A549 (cell line): Measurements from ENCODE around the gene SLCO3A1. TPM values are rescaled to one million over a fixed set of nuclear protein-coding genes. Genes with fewer than 3 reads are reported as not detected.

Experiments
- ATAC-seq, 2 experiments: fragments of 200-7000 bp in 1 of 2; fragments of >200 bp in 1 of 2; cut with Nextera tagmentation in 1 of 2; cut with Tn5 transposase in 1 of 2; 3 replicates each; pipeline versions ENCODE4 v1.8.0 to v1.9.1; 2018 to 2020; ENCODE audit warnings: mild to moderate bottlenecking in 1 of 2, moderate library complexity in 1 of 2
- CTCF ChIA-PET: fragments of 300-600 bp; sonication (Branson Sonifier 250); formaldehyde crosslinking; extraction: SDS; loops from one replicate; lab custom pipeline; 2021; ENCODE audit warnings: antibody characterized with exemption, inconsistent platforms; lab: Yijun Ruan, JAX
- POLR2A ChIA-PET: fragments of 350-600 bp; formaldehyde crosslinking; extraction: SDS; loops from one replicate; lab custom pipeline; 2021; ENCODE audit warnings: antibody characterized with exemption, inconsistent platforms; lab: Yijun Ruan, JAX
- DNase-seq, 2 experiments: peaks; one replicate each; pipeline versions ENCODE4 v3.0.0 to v3.0.0-alpha.2; 2011 to 2016; ENCODE audit warnings: low read depth in 1 of 2, low spot score in 1 of 2
- FAIRE-seq: peaks from 2 replicates; lab custom pipeline; 2011; peaks lifted over from hg19 to GRCh38; lab: Jason Lieb, UNC
- H3K27ac ChIP-seq, 2 experiments: fragments of >200 bp; sonication (Bioruptor Twin); formaldehyde crosslinking; 3 replicates each; pipeline ENCODE4 v1.5.1; 2016 to 2017
- H3K4me1 ChIP-seq: fragments of >200 bp; sonication (Bioruptor Twin); formaldehyde crosslinking; 3 replicates; pipeline ENCODE4 v1.6.1; 2016
- H3K4me2 ChIP-seq: fragments of >200 bp; sonication (Bioruptor Twin); formaldehyde crosslinking; 3 replicates; pipeline ENCODE4 v1.6.1; 2016
- H3K4me3 ChIP-seq: fragments of >200 bp; sonication (Bioruptor Twin); formaldehyde crosslinking; 3 replicates; pipeline ENCODE4 v1.5.1; 2016
- H3K9me3 ChIP-seq: fragments of >200 bp; sonication (Bioruptor Twin); formaldehyde crosslinking; 3 replicates; pipeline ENCODE4 v1.6.1; 2016
- FOSL2 ChIP-seq, 2 experiments: fragments of 450-650 bp in 1 of 2; fragments of >200 bp in 1 of 2; sonication (Bioruptor Twin) in 1 of 2; formaldehyde crosslinking; IDR thresholded peaks; 2 replicates each; pipeline versions ENCODE4 v1.5.0 to v1.6.1; 2016 to 2020; ENCODE audit warnings: mild to moderate bottlenecking in 1 of 2, moderate library complexity in 1 of 2
- HEYL ChIP-seq: fragments of 250-450 bp; sonication (Bioruptor Pico); IDR thresholded peaks from 2 replicates; pipeline ENCODE4 v1.8.0; 2021; ENCODE audit warnings: mild to moderate bottlenecking, moderate library complexity
- HOXA7 ChIP-seq: fragments of 250-450 bp; sonication (Bioruptor Pico); IDR thresholded peaks from 2 replicates; pipeline ENCODE4 v1.5.0; 2020; ENCODE audit warnings: mild to moderate bottlenecking, moderate library complexity
- HOXB13 ChIP-seq: fragments of 250-450 bp; sonication (Bioruptor Pico); IDR thresholded peaks from 2 replicates; pipeline ENCODE4 v1.5.0; 2020; ENCODE audit warnings: low read depth, mild to moderate bottlenecking, moderate library complexity
- HOXB5 ChIP-seq: fragments of 250-450 bp; sonication (Bioruptor Pico); IDR thresholded peaks from 2 replicates; pipeline ENCODE4 v1.5.0; 2020; ENCODE audit warnings: mild to moderate bottlenecking, moderate library complexity
- JUN ChIP-seq, 2 experiments: fragments of >200 bp; sonication (Bioruptor Twin); formaldehyde crosslinking; IDR thresholded peaks; 2 replicates in 1 of 2; 3 replicates in 1 of 2; pipeline ENCODE4 v1.6.1; 2016 to 2017
- KDM1A ChIP-seq: fragments of 200-600 bp; sonication (generic); IDR thresholded peaks from 2 replicates; pipeline ENCODE4 v1.6.1; 2016; ENCODE audit warnings: low read depth, mild to moderate bottlenecking
- NFE2L2 ChIP-seq: fragments of 150-350 bp; conservative IDR thresholded peaks from 2 replicates; pipeline ENCODE4 v1.6.1; 2014; ENCODE audit warnings: low read length
- NPAS2 ChIP-seq: fragments of 250-450 bp; sonication (Bioruptor Pico); IDR thresholded peaks from 2 replicates; pipeline ENCODE4 v1.8.0; 2022; ENCODE audit warnings: mild to moderate bottlenecking, moderate library complexity, borderline replicate concordance
- POLR2A ChIP-seq: IDR thresholded peaks from 2 replicates; pipeline ENCODE4 v1.6.1; 2012; ENCODE audit warnings: mild to moderate bottlenecking, low read length
- POLR2AphosphoS2 ChIP-seq: conservative IDR thresholded peaks from 2 replicates; pipeline ENCODE4 v1.6.1; 2012; ENCODE audit warnings: low read length, improper control_type of control experiment, inconsistent platforms
- RAD21 ChIP-seq, 2 experiments: fragments of >200 bp in 1 of 2; sonication (Bioruptor Twin) in 1 of 2; formaldehyde crosslinking in 1 of 2; IDR thresholded peaks in 1 of 2; conservative IDR thresholded peaks in 1 of 2; 2 replicates in 1 of 2; 3 replicates in 1 of 2; pipeline ENCODE4 v1.6.1; 2012 to 2018; ENCODE audit warnings: inconsistent platforms in 1 of 2
- RNF2 ChIP-seq: fragments of 200-600 bp; sonication (generic); IDR thresholded peaks from 2 replicates; pipeline ENCODE4 v1.6.1; 2016; ENCODE audit warnings: low read depth, mild to moderate bottlenecking, antibody characterized with exemption, moderate library complexity, borderline replicate concordance
- TP53 ChIP-seq: fragments of 250-450 bp; sonication (Bioruptor Pico); IDR thresholded peaks from 2 replicates; pipeline ENCODE4 v1.5.0; 2021; ENCODE audit warnings: mild to moderate bottlenecking, moderate library complexity
- ZFP36 ChIP-seq: fragments of 450-650 bp; IDR thresholded peaks from 2 replicates; pipeline ENCODE4 v1.6.1; 2014; ENCODE audit warnings: borderline replicate concordance; ENCODE audit not compliant: partially characterized antibody
- ZNF302 ChIP-seq: fragments of 250-450 bp; sonication (Bioruptor Pico); IDR thresholded peaks from 2 replicates; pipeline ENCODE4 v1.9.0; 2021; ENCODE audit warnings: inconsistent platforms, mild to moderate bottlenecking, moderate library complexity
- ZSCAN20 ChIP-seq: fragments of 250-450 bp; sonication (Bioruptor Pico); IDR thresholded peaks from 2 replicates; pipeline ENCODE4 v1.8.0; 2022; ENCODE audit warnings: mild to moderate bottlenecking, moderate library complexity
- whole genome bisulfite sequencing: methylation state at CpG from one replicate; pipeline ENCODE4 v1.1.6; 2017; ENCODE audit errors: missing lambda C conversion rate; 5-methylcytosine and 5-hydroxymethylcytosine counted together
- polyA plus RNA-seq, 4 experiments: library from polyadenylated mRNA; depleted of rRNA in 3 of 4; stranded (reverse); fragments of >200 nt; fragmentation: RNase III in 1 of 4; extraction: RNeasy Plus Mini Kit Qiagen cat#74134 plus additional on column Dnase treatment in 1 of 4; gene quantifications; 2 replicates in 3 of 4; 3 replicates in 1 of 4; pipeline ENCODE4 v1.2.3, GENCODE V29; 2011 to 2017
- TF ChIP-seq, protein P1 (sequence below): fragments of >200 bp; sonication (Bioruptor Twin); formaldehyde crosslinking; IDR thresholded peaks from 3 replicates; pipeline ENCODE4 v1.6.1; 2016
- TF ChIP-seq, protein P2 (sequence below): fragments of 250-450 bp; sonication (Bioruptor Pico); IDR thresholded peaks from 2 replicates; pipeline ENCODE4 v1.5.0; 2020; ENCODE audit warnings: low read depth, mild to moderate bottlenecking, moderate library complexity
- TF ChIP-seq, protein P3 (sequence below): fragments of 150-350 bp; IDR thresholded peaks from 2 replicates; pipeline ENCODE4 v1.6.1; 2014; ENCODE audit warnings: low read depth, mild to moderate bottlenecking, low read length
- TF ChIP-seq, protein P4 (sequence below): IDR thresholded peaks from 2 replicates; pipeline ENCODE4 v1.6.1; 2012; ENCODE audit warnings: low read depth, borderline replicate concordance

Gene SLCO3A1
- polyA plus RNA-seq, 2 of the 4 experiments (the other 2 are of a cell fraction): 16.8 to 17.0 TPM

DNA sequence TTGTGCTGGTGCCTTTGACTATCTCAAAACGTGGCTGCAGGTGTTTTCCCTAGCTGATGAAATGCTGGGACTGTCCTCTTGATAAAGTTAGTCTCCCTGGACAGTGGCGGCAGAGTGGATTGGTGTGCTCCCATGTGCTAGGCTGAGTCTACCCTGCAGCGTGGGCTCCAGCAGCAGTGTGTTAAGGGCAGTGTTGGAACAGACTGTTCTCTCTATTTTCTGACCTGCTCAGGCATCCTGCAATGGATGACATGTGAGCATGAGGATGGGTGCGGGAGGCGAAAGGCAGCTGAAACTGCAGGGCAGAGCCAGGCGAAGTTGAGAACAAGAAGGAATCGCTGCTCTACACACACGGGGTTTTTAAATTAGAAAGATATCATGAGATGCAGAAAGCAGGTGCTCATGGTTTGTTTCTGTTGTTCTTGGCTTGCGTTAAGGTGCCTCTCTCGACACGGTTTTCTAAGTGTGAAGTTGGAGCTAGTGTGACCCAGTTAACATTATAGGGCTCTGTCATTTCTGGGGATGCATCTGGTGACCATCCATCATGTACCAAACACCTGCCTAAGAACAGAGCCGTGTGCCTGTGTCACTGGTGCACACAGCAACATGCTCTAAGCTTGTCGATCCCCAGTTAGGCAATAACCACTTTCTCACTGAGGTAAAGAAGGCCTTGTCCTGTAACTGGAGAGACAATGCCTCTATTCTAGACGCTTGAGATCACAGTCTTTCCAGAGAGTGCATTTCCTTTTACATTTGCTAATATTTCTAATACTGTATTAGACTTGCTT is 44.3 kb downstream of the SLCO3A1 start:
- POLR2A ChIA-PET: no interaction called here

DNA sequence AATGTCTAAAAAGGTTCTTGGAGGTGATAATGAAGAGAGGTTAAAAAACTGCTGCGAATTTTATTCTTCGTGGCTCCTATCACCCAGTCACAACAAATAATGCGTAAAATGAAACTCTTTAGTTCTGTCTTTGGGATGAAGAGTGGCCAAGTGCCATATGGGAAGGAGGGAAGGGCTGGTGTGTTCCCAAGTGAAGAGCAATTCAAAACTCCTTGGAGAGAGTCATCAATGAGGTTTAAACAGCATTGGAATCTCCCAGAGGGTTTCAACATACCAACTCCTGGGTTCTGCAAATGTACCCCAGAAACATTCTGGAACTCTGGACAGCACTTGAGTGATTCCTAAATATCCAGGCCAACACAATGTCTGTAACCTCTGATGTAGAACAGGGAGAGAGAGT is 45.3 kb downstream of the SLCO3A1 start:
- POLR2A ChIA-PET: no interaction called here
- TF ChIP-seq, protein P1, sequence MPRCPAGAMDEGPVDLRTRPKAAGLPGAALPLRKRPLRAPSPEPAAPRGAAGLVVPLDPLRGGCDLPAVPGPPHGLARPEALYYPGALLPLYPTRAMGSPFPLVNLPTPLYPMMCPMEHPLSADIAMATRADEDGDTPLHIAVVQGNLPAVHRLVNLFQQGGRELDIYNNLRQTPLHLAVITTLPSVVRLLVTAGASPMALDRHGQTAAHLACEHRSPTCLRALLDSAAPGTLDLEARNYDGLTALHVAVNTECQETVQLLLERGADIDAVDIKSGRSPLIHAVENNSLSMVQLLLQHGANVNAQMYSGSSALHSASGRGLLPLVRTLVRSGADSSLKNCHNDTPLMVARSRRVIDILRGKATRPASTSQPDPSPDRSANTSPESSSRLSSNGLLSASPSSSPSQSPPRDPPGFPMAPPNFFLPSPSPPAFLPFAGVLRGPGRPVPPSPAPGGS: no peak
- TF ChIP-seq, protein P2, sequence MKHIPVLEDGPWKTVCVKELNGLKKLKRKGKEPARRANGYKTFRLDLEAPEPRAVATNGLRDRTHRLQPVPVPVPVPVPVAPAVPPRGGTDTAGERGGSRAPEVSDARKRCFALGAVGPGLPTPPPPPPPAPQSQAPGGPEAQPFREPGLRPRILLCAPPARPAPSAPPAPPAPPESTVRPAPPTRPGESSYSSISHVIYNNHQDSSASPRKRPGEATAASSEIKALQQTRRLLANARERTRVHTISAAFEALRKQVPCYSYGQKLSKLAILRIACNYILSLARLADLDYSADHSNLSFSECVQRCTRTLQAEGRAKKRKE (CRISPR knock-in tag): no peak
- TF ChIP-seq FOSL2 (IDR thresholded peaks at IDR 0.05) (no peak), FOSL2 (CRISPR knock-in tag; IDR thresholded peaks at IDR 0.05) (no peak), TP53 (no peak), HEYL (CRISPR knock-in tag) (no peak), RNF2 (no peak), ZNF302 (CRISPR knock-in tag) (no peak), POLR2AphosphoS2 (no peak), ZSCAN20 (no peak), NFE2L2 (no peak), KDM1A (no peak), POLR2A (no peak), RAD21 (conservative IDR thresholded peaks at IDR 0.05 in 1 of 2, IDR thresholded peaks at IDR 0.05 in 1 of 2) (no peak), NPAS2 (CRISPR knock-in tag) (no peak), HOXA7 (CRISPR knock-in tag) (no peak), HOXB5 (CRISPR knock-in tag) (no peak), HOXB13 (CRISPR knock-in tag) (no peak), ZFP36 (no peak)
- TF ChIP-seq, protein P3, sequence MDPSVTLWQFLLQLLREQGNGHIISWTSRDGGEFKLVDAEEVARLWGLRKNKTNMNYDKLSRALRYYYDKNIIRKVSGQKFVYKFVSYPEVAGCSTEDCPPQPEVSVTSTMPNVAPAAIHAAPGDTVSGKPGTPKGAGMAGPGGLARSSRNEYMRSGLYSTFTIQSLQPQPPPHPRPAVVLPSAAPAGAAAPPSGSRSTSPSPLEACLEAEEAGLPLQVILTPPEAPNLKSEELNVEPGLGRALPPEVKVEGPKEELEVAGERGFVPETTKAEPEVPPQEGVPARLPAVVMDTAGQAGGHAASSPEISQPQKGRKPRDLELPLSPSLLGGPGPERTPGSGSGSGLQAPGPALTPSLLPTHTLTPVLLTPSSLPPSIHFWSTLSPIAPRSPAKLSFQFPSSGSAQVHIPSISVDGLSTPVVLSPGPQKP: no peak
- TF ChIP-seq, protein P4, sequence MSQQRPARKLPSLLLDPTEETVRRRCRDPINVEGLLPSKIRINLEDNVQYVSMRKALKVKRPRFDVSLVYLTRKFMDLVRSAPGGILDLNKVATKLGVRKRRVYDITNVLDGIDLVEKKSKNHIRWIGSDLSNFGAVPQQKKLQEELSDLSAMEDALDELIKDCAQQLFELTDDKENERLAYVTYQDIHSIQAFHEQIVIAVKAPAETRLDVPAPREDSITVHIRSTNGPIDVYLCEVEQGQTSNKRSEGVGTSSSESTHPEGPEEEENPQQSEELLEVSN: no peak
- DNase-seq (no peak), ATAC-seq (no peak), FAIRE-seq (no peak)
- Histone ChIP-seq H3K4me2 (no peak overlapping the region), H3K27ac (no peak overlapping the region), H3K9me3 (0 out of 3 replicates have a peak, but pooled peaks cover 4% of the 10 kb centered on the region), H3K4me1 (no peaks in the 10 kb centered on the region), H3K4me3 (no peak overlapping the region)
- 87% methylated on average over 3 of the region's 3 CpGs for WGBS
- CTCF ChIA-PET: interaction anchor here (1.5 to 2.0 kb wide), 2 partner anchors 46 to 83 kb away, joined by 4 to 6 read pairs; no protein-coding TSS in a partner anchor

More for the DNA sequence above, 44.3 kb downstream of the SLCO3A1 start:
- 70% methylated on average over 14 of the region's 14 CpGs for WGBS
- no peak for TF ChIP-seq HOXB13 (CRISPR knock-in tag)
- no peak for TF ChIP-seq HOXA7 (CRISPR knock-in tag)
- TF ChIP-seq JUN (IDR thresholded peaks at IDR 0.05): no peak
- FAIRE-seq: no peak
- no peak for ATAC-seq
- Histone ChIP-seq H3K4me2 (no peak overlapping the region), H3K9me3 (peaks cover 9% of the 10 kb centered on the region; the same call in 1 of the 3 replicates), H3K27ac (no peak overlapping the region), H3K4me3 (no peak overlapping the region), H3K4me1 (no peaks in the 10 kb centered on the region)
- DNase-seq: no peak
- CTCF ChIA-PET: interaction anchor here (0.6 to 2.0 kb wide), 7 partner anchors 33 to 681 kb away, joined by 3 to 6 read pairs (median 4); partner anchors contain the start of gene SLCO3A1
